Suprapubic skin (tissue), 3 donors: Measurements from ENCODE around the gene TEKT5.

ENCODE experiments used
- CTCF ChIP-seq, 2 donors: fragments of 200-600 bp in 1 of 2; fragments of 450-650 bp in 1 of 2; sonication (generic) in 1 of 2; IDR thresholded peaks; one replicate each; pipeline ENCODE4 v1.5.1; 2016 to 2019; ENCODE audit warnings: antibody characterized with exemption in 2 of 2, mild to moderate bottlenecking in 1 of 2, moderate library complexity in 1 of 2
- POLR2A ChIP-seq, 2 donors: fragments of 450-650 bp; IDR thresholded peaks; one replicate each; pipeline ENCODE4 v1.6.1; 2017; ENCODE audit warnings: antibody characterized with exemption in 2 of 2, mild to moderate bottlenecking in 2 of 2, moderate library complexity in 2 of 2

GRCh38 chr16:10619271-10619849, 75.4 kb downstream of the TEKT5 start:
- TF ChIP-seq CTCF (IDR thresholded peaks at IDR 0.05) (no peak), POLR2A (IDR thresholded peaks at IDR 0.05) (no peak)
